ENCODE data around the gene PPP6R3.

GRCh38 chr11:68503251-68503687 lies 42.7 kb downstream of the PPP6R3 start:
- TF ChIP-seq, protein P1, sequence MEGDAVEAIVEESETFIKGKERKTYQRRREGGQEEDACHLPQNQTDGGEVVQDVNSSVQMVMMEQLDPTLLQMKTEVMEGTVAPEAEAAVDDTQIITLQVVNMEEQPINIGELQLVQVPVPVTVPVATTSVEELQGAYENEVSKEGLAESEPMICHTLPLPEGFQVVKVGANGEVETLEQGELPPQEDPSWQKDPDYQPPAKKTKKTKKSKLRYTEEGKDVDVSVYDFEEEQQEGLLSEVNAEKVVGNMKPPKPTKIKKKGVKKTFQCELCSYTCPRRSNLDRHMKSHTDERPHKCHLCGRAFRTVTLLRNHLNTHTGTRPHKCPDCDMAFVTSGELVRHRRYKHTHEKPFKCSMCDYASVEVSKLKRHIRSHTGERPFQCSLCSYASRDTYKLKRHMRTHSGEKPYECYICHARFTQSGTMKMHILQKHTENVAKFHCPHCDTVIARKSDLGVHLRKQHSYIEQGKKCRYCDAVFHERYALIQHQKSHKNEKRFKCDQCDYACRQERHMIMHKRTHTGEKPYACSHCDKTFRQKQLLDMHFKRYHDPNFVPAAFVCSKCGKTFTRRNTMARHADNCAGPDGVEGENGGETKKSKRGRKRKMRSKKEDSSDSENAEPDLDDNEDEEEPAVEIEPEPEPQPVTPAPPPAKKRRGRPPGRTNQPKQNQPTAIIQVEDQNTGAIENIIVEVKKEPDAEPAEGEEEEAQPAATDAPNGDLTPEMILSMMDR (conservative IDR thresholded peaks at IDR 0.05; ENCODE audit: low read depth, low read length): no peak
- no peak for TF ChIP-seq EZH2 (IDR thresholded peaks at IDR 0.05; ENCODE audit: low read length, unreplicated experiment)

Data from PC-3 (cell line).